Glomerular endothelial cell (primary cell): ENCODE results near the gene UBALD2. TPM values are rescaled to one million over a fixed set of nuclear protein-coding genes. Genes with fewer than 3 reads are reported as not detected.
"Not testable (repeated sequence)": the region's sequence is repeated elsewhere in the genome, so short reads cannot be mapped to it uniquely, and the experiment has no call there.

ENCODE experiments used
- DNase-seq: peaks from one replicate; pipeline ENCODE4 v3.0.0-alpha.2; 2011; ENCODE audit warnings: low read depth, low spot score; ENCODE audit errors: extremely low read depth
- total RNA-seq: library from RNA; depleted of rRNA; stranded (reverse); fragments of >200 nt; gene quantifications from 2 replicates; pipeline ENCODE4 v1.2.3, GENCODE V29; 2015

The UBALD2 gene
- total RNA-seq, 1 donor from 2014 or later = 25.7 TPM

GRCh38 chr17:76275382-76276068, 10.4 kb downstream of the UBALD2 start:
- no peak for DNase-seq

GRCh38 chr17:76276069-76276431, 10.9 kb downstream of the UBALD2 start:
- no peak for DNase-seq

GRCh38 chr17:76276461-76277299, 11.5 kb downstream of the UBALD2 start:
- no peak for DNase-seq

GRCh38 chr17:76277300-76278267, 12.4 kb downstream of the UBALD2 start:
- DNase-seq = no peak

GRCh38 chr17:76278268-76278908, 13.2 kb downstream of the UBALD2 start:
- DNase-seq = no peak

- no peak for DNase-seq
Observed at GRCh38 chr17:76278952-76279741, 14.0 kb downstream of the UBALD2 start.

GRCh38 chr17:76279742-76280287, 14.7 kb downstream of the UBALD2 start:
- no peak for DNase-seq

- no peak for DNase-seq
Observed at GRCh38 chr17:76280650-76281049, 15.5 kb downstream of the UBALD2 start.

- DNase-seq = no peak
Observed at GRCh38 chr17:76281573-76282371, 16.6 kb downstream of the UBALD2 start.

- DNase-seq = no peak
Observed at GRCh38 chr17:76292567-76292966, 27.4 kb downstream of the UBALD2 start.

- no peak for DNase-seq
Observed at GRCh38 chr17:76293106-76293505, 28.0 kb downstream of the UBALD2 start.

- no peak for DNase-seq
Observed at GRCh38 chr17:76296186-76296585, 31.0 kb downstream of the UBALD2 start.

GRCh38 chr17:76296889-76297288, 31.7 kb downstream of the UBALD2 start:
- DNase-seq = no peak

GRCh38 chr17:76297436-76297835, 32.3 kb downstream of the UBALD2 start:
- peak; percentile 10 for DNase-seq

GRCh38 chr17:76304226-76305134, 39.3 kb downstream of the UBALD2 start:
- DNase-seq = no peak

- not testable (repeated sequence) for DNase-seq
Observed at GRCh38 chr17:76305135-76305454, 39.9 kb downstream of the UBALD2 start.

GRCh38 chr17:76307299-76307965, 42.3 kb downstream of the UBALD2 start:
- no peak for DNase-seq
